Measurements from ENCODE around the gene SLC35F2.
A peak's percentile ranks its signal among the peaks of the same experiment; 100 is the strongest.
"Not testable (repeated sequence)": the region's sequence is repeated elsewhere in the genome, so short reads cannot be mapped to it uniquely, and the experiment has no call there.

The SLC35F2 gene

GRCh38 chr11:107840129-107840484, 18.5 kb downstream of the SLC35F2 start:
- peak overlapping the region; percentile 71 for H3K27ac ChIP-seq (ENCODE audit: low read depth, low read length)
- H3K9me3 ChIP-seq (ENCODE audit: insufficient read depth, low read depth, low read length), result no peaks in the 10 kb centered on the region
- H3K4me1 ChIP-seq (ENCODE audit: insufficient read depth, low read length), result peaks cover 10% of the 10 kb centered on the region; the same call in 1 of the 2 replicates
- no peak overlapping the region for H3K4me3 ChIP-seq (ENCODE audit: low read length)
- H3K36me3 ChIP-seq (ENCODE audit: insufficient read depth, low read length), result no peaks in the 10 kb centered on the region
- H3K27me3 ChIP-seq (ENCODE audit: insufficient read depth, low read length), result no peaks in the 10 kb centered on the region
- peak overlapping the region; percentile 37; the same call in 1 of the 2 replicates for H3K9ac ChIP-seq (ENCODE audit: low read depth, low read length)
- 84% methylated on average over 2 of the region's 2 CpGs for WGBS

- H3K27ac ChIP-seq (ENCODE audit: low read depth, low read length), result no peak overlapping the region
- peaks cover 33% of the 10 kb centered on the region for H3K4me1 ChIP-seq (ENCODE audit: insufficient read depth, low read length)
Observed at GRCh38 chr11:107836851-107837250, 21.7 kb downstream of the SLC35F2 start.

DNA sequence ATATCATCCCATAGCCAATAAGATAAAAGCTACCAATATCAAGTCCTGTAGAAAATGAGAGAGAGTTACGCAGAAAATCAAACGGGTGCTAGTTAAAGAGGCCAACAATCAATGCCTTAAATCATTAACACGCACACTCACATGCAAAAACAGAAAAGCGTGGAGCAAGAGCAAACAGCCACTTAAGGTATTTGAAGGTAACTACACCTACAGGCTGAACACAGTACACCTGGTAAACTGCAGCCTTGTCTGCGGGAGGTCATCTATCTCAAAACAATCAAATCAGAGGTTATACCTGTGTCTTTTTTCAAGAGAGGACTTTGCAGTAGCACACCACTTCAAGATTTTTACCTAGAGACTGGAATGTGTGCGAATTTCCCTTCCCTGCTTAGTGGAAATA, 23.6 kb downstream of the SLC35F2 start:
- Histone ChIP-seq H3K27ac (ENCODE audit: low read depth, low read length) (no peak overlapping the region), H3K4me1 (ENCODE audit: insufficient read depth, low read length) (peaks cover 26% of the 10 kb centered on the region), H3K4me3 (ENCODE audit: low read length) (no peak overlapping the region), H3K9ac (ENCODE audit: low read depth, low read length) (no peak overlapping the region), H3K27me3 (ENCODE audit: insufficient read depth, low read length) (no peaks in the 10 kb centered on the region; the same call in 1 of the 2 replicates), H3K36me3 (ENCODE audit: insufficient read depth, low read length) (no peaks in the 10 kb centered on the region), H3K9me3 (ENCODE audit: insufficient read depth, low read depth, low read length) (no peaks in the 10 kb centered on the region)
- whole genome bisulfite sequencing, result 74% methylated on average over 6 of the region's 6 CpGs

More at GRCh38 chr11:107836851-107837250, 21.7 kb downstream of the SLC35F2 start:
- Histone ChIP-seq H3K9me3 (ENCODE audit: insufficient read depth, low read depth, low read length) (no peaks in the 10 kb centered on the region), H3K9ac (ENCODE audit: low read depth, low read length) (no peak overlapping the region), H3K4me3 (ENCODE audit: low read length) (no peak overlapping the region), H3K36me3 (ENCODE audit: insufficient read depth, low read length) (no peaks in the 10 kb centered on the region), H3K27me3 (ENCODE audit: insufficient read depth, low read length) (no peaks in the 10 kb centered on the region; the same call in 1 of the 2 replicates)
- 91% methylated on average over 3 of the region's 3 CpGs for WGBS

DNA sequence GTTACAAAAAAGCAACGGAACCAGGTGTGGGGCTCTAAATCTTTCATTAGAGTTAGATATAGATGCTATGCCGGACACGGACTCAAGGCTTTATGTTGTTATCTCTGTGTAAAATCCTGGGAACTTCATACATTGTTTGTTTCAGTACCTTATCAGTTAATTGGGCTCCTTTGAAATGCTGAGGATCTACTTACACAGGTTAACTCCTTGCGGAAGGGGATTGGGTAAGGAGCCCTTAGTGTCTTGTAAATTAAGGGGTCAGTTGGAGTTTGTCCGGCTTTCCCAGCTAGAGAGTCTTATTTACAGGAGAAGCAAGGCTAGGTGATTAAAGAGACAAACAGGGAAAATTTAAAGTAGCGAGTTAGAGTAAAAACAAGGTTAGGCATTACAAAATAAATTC, 24.7 kb downstream of the SLC35F2 start:
- H3K27me3 ChIP-seq (ENCODE audit: insufficient read depth, low read length); H3K36me3 ChIP-seq (ENCODE audit: insufficient read depth, low read length); H3K9ac ChIP-seq (ENCODE audit: low read depth, low read length); H3K9me3 ChIP-seq (ENCODE audit: insufficient read depth, low read depth, low read length); H3K27ac ChIP-seq (ENCODE audit: low read depth, low read length); H3K4me3 ChIP-seq (ENCODE audit: low read length): not testable (repeated sequence)
- 9% methylated on average over 6 of the region's 6 CpGs for WGBS
- H3K4me1 ChIP-seq (ENCODE audit: insufficient read depth, low read length), result peaks cover 24% of the 10 kb centered on the region

DNA sequence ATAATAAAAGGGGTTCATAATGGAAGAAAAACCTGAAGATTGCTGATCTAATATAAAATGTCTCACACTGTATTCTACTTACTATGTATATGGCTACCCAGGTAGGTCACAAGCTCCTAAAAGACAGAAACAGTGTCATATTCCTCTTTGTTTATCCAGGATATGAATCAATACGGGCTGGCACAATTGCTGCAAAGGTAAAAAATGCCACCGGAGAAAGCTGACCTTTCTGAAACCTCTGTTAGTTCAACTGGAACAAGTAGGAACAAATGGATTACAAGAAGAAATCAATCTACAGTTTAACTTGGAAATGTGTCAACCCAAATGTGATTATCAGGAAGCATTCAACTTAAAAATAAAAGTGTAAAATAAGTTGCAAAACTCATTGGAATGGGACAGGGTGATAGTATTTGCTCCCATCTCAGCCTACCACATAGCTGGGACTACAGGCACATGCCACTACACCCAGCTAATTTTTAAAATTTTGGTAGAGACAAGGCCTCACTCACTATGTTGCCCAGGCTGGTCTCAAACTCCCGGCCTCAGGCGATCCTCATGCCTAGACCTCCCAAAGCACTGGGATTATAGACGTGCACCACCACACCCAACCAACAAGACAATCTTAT, 27.6 kb downstream of the SLC35F2 start:
- Histone ChIP-seq H3K4me1 (ENCODE audit: insufficient read depth, low read length) (peaks cover 24% of the 10 kb centered on the region), H3K9ac (ENCODE audit: low read depth, low read length) (no peak overlapping the region), H3K9me3 (ENCODE audit: insufficient read depth, low read depth, low read length) (no peaks in the 10 kb centered on the region), H3K27ac (ENCODE audit: low read depth, low read length) (no peak overlapping the region), H3K27me3 (ENCODE audit: insufficient read depth, low read length) (no peaks in the 10 kb centered on the region; the same call in 1 of the 2 replicates), H3K4me3 (ENCODE audit: low read length) (no peak overlapping the region), H3K36me3 (ENCODE audit: insufficient read depth, low read length) (no peaks in the 10 kb centered on the region)
- WGBS, result 90% methylated on average over 5 of the region's 5 CpGs

GRCh38 chr11:107827041-107827440, 31.5 kb downstream of the SLC35F2 start:
- 100% methylated on average over 2 of the region's 3 CpGs for WGBS
- H3K4me3 ChIP-seq (ENCODE audit: low read length), result no peak overlapping the region
- H3K27me3 ChIP-seq (ENCODE audit: insufficient read depth, low read length), result no peaks in the 10 kb centered on the region
- no peaks in the 10 kb centered on the region for H3K9me3 ChIP-seq (ENCODE audit: insufficient read depth, low read depth, low read length)
- H3K4me1 ChIP-seq (ENCODE audit: insufficient read depth, low read length), result no peaks in the 10 kb centered on the region
- no peak overlapping the region for H3K27ac ChIP-seq (ENCODE audit: low read depth, low read length)
- H3K36me3 ChIP-seq (ENCODE audit: insufficient read depth, low read length), result no peaks in the 10 kb centered on the region
- H3K9ac ChIP-seq (ENCODE audit: low read depth, low read length), result no peak overlapping the region

- 93% methylated on average over 2 of the region's 2 CpGs for WGBS
- Histone ChIP-seq H3K27ac (ENCODE audit: low read depth, low read length) (no peak overlapping the region), H3K36me3 (ENCODE audit: insufficient read depth, low read length) (no peaks in the 10 kb centered on the region), H3K27me3 (ENCODE audit: insufficient read depth, low read length) (no peaks in the 10 kb centered on the region), H3K9me3 (ENCODE audit: insufficient read depth, low read depth, low read length) (no peaks in the 10 kb centered on the region), H3K4me3 (ENCODE audit: low read length) (no peak overlapping the region), H3K9ac (ENCODE audit: low read depth, low read length) (no peak overlapping the region), H3K4me1 (ENCODE audit: insufficient read depth, low read length) (no peaks in the 10 kb centered on the region)
Observed at GRCh38 chr11:107825875-107826274, 32.7 kb downstream of the SLC35F2 start.

GRCh38 chr11:107824668-107825369, 33.8 kb downstream of the SLC35F2 start:
- Histone ChIP-seq H3K27me3 (ENCODE audit: insufficient read depth, low read length) (no peaks in the 10 kb centered on the region), H3K9me3 (ENCODE audit: insufficient read depth, low read depth, low read length) (no peaks in the 10 kb centered on the region), H3K9ac (ENCODE audit: low read depth, low read length) (no peak overlapping the region), H3K36me3 (ENCODE audit: insufficient read depth, low read length) (no peaks in the 10 kb centered on the region), H3K4me3 (ENCODE audit: low read length) (no peak overlapping the region), H3K27ac (ENCODE audit: low read depth, low read length) (no peak overlapping the region), H3K4me1 (ENCODE audit: insufficient read depth, low read length) (no peaks in the 10 kb centered on the region)
- 85% methylated on average over 4 of the region's 5 CpGs for WGBS

GRCh38 chr11:107821199-107821927, 37.2 kb downstream of the SLC35F2 start:
- Histone ChIP-seq H3K9ac (ENCODE audit: low read depth, low read length) (no peak overlapping the region), H3K27me3 (ENCODE audit: insufficient read depth, low read length) (no peaks in the 10 kb centered on the region), H3K9me3 (ENCODE audit: insufficient read depth, low read depth, low read length) (no peaks in the 10 kb centered on the region), H3K4me3 (ENCODE audit: low read length) (no peak overlapping the region), H3K4me1 (ENCODE audit: insufficient read depth, low read length) (no peaks in the 10 kb centered on the region), H3K36me3 (ENCODE audit: insufficient read depth, low read length) (no peaks in the 10 kb centered on the region), H3K27ac (ENCODE audit: low read depth, low read length) (no peak overlapping the region)
- WGBS, result 78% methylated on average over 2 of the region's 3 CpGs

- H3K4me3 ChIP-seq (ENCODE audit: low read length), result no peak overlapping the region
- no peak overlapping the region for H3K27ac ChIP-seq (ENCODE audit: low read depth, low read length)
- no peaks in the 10 kb centered on the region for H3K4me1 ChIP-seq (ENCODE audit: insufficient read depth, low read length)
- H3K27me3 ChIP-seq (ENCODE audit: insufficient read depth, low read length), result no peaks in the 10 kb centered on the region
- H3K9me3 ChIP-seq (ENCODE audit: insufficient read depth, low read depth, low read length), result no peaks in the 10 kb centered on the region
- H3K9ac ChIP-seq (ENCODE audit: low read depth, low read length), result no peak overlapping the region
- 89% methylated on average over 5 of the region's 5 CpGs for WGBS
- H3K36me3 ChIP-seq (ENCODE audit: insufficient read depth, low read length), result no peaks in the 10 kb centered on the region
Observed at GRCh38 chr11:107819361-107820014, 39.1 kb downstream of the SLC35F2 start.

- Histone ChIP-seq H3K27me3 (ENCODE audit: insufficient read depth, low read length) (no peaks in the 10 kb centered on the region), H3K9ac (ENCODE audit: low read depth, low read length) (no peak overlapping the region), H3K4me3 (ENCODE audit: low read length) (no peak overlapping the region), H3K27ac (ENCODE audit: low read depth, low read length) (no peak overlapping the region), H3K9me3 (ENCODE audit: insufficient read depth, low read depth, low read length) (no peaks in the 10 kb centered on the region), H3K4me1 (ENCODE audit: insufficient read depth, low read length) (no peaks in the 10 kb centered on the region), H3K36me3 (ENCODE audit: insufficient read depth, low read length) (no peaks in the 10 kb centered on the region)
- whole genome bisulfite sequencing, result 90% methylated on average over 3 of the region's 3 CpGs
Observed at GRCh38 chr11:107818491-107818890, 40.1 kb downstream of the SLC35F2 start.

Data from HUES64 (cell line).